ENCODE results near the gene MSANTD3. TPM values are rescaled to one million over a fixed set of nuclear protein-coding genes. Genes with fewer than 3 reads are reported as not detected.
"Not testable (repeated sequence)": the region's sequence is repeated elsewhere in the genome, so short reads cannot be mapped to it uniquely, and the experiment has no call there.

Gene MSANTD3
- 73.1 and 97.4 TPM in 2 replicates for total RNA-seq (2014; rRNA removed; shearing (Covaris generic); ENCODE audit: low replicate concordance)

DNA sequence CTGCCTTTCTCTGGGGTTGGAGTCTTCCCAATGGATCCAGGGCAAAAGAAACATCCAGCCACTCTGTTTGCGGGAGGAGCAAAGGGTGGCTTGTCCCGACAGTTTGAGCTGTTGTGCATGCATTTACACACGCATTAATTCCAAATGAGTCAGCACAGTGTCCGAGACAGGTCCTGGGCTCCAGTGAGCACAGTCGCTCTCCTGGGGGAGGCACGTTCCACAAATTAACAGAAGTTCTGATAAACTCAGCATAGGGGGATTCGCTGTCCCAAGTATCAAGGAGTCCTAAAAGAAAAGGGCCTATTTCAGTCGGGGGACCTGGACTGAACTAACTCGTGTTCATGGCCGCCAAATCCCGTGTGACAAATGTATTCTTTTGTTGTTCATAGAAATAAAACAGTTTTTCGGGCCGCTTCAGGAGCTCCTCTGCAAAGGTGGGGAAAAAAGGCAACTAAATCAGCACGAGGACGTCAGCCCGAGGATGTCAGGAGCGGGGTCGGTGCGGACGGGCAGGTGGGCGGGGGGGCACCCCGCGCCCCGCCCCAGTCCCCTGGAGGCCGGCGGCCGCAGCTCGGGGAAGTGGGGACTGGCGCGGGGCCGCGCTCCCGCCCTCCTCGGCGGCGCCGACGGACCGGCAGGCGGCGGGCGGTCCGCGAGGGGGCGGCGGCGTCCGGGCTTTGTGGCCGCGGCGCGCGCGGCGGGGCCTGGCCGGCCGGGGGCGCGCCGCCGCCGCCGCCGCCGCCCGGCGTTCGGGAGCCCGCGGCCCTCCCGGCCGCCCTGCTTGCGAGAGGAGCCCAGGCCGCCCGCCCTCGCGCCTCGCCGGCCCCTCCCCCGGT, at the start of gene MSANTD3:
Gene MSANTD3, plus strand, starts transcription at position 614 of the 836 bp plus-strand sequence. CDS start 14,796 bp downstream, outside the sequence.
- Histone ChIP-seq H3K9me3 (no peaks in the 10 kb centered on the region), H3K27me3 (no peaks in the 10 kb centered on the region), H3K36me3 (peaks cover 24% of the 10 kb centered on the region), H3K4me3 (peak within 1 kb of the TSS; percentile 90)
- DNase-seq, result peak; percentile 72

GRCh38 chr9:100379862-100380261, 47.1 kb upstream of the MSANTD3 start:
- no peaks in the 10 kb centered on the region for H3K9me3 ChIP-seq
- no peak for DNase-seq
- H3K27me3 ChIP-seq, result no peaks in the 10 kb centered on the region
- no peak overlapping the region for H3K4me3 ChIP-seq
- no peaks in the 10 kb centered on the region for H3K36me3 ChIP-seq

GRCh38 chr9:100392989-100393388, 34.0 kb upstream of the MSANTD3 start:
- not testable (repeated sequence) for DNase-seq, H3K4me3 ChIP-seq, H3K27me3 ChIP-seq, H3K9me3 ChIP-seq, H3K36me3 ChIP-seq

DNA sequence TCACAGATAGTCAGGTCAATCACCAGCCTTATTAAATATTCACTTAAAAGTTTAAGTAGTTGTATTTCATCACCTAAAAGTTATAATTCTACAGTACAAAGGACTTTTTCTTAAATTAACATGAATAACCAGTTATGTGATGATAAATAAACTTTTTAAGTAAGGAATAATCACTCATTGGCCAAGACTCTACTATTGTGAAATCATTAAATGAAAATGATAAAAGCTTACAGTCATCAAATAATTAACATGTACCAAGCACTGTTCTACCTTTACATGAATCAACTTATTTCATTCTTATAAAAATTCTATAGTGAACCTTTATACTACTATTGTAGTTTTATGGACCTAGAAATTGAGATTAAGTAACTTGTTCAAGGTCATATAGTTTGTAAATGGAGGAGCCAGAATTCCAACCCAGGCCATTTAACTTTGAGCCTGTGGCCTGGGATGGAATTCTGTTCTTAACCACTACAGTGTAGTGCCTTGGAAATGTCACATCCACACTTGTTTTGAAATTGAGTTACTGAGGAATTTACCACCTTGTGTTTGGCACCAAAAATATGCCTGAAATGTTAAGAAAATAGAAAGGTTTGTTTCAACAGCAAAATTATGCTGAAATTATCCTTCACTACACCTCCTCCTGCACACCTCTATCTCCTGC, 32.8 kb upstream of the MSANTD3 start:
- Histone ChIP-seq H3K9me3 (no peaks in the 10 kb centered on the region), H3K27me3 (no peaks in the 10 kb centered on the region), H3K4me3 (no peak overlapping the region), H3K36me3 (no peaks in the 10 kb centered on the region)
- DNase-seq, result no peak

DNA sequence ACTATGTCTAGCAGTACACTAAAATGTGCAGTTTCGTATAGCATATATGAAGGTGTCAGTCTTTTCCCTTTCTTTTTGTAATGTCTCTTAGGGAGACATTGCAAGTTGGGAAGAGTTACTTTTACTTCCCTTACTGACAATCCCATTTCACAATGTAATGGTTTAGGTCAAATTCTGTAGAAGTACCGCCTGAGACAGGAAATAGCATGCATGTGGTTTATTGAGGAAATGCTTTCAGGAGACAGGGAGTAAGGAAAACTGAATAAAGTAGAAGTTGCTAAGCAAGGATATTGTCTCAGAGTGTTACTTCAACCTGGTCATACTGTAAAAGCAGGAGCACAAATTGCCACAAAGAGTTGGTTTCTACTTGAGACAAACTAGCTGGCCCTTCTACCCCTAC, 32.1 kb upstream of the MSANTD3 start:
- DNase-seq, result no peak

GRCh38 chr9:100396769-100397168, 30.2 kb upstream of the MSANTD3 start:
- H3K4me3 ChIP-seq, result no peak overlapping the region
- DNase-seq, result no peak
- H3K36me3 ChIP-seq, result no peaks in the 10 kb centered on the region
- H3K9me3 ChIP-seq, result no peaks in the 10 kb centered on the region
- no peaks in the 10 kb centered on the region for H3K27me3 ChIP-seq

More for the DNA sequence above, 32.1 kb upstream of the MSANTD3 start:
- H3K9me3 ChIP-seq, result no peaks in the 10 kb centered on the region
- no peaks in the 10 kb centered on the region for H3K27me3 ChIP-seq
- no peak overlapping the region for H3K4me3 ChIP-seq
- no peaks in the 10 kb centered on the region for H3K36me3 ChIP-seq

DNA sequence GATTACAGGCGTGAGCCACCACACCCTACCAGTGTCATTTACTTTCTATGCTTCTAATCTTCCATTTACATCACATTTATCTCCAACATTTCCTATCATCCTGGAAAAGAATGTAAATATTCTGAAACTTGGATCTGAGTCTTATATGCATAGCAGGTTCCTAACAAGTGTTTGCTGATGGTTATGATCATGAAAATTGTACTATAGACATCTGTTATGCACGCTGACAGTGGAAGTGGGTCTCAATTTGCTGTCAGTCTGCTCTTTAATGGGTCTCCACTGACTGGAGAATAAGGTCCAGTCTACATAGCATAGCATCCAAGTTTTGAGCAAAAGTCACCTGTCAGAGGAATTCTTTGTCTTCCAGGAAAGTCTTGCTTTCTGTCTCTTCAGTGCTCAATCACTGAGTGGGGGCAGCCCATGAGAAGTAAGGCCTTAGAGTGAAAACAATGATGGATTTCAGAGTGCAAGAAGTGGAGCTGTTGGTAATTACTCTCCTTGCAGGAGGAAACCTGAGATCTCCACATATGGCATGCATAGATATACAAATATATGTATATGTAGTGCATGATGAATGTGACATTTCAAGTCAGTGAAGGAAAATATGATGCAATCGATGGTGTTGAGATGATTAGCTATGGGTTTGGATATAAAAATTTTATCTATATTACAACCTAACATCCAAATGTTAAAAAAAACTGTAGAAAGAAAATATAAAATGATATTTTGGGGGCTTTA, 29.2 kb upstream of the MSANTD3 start:
- Histone ChIP-seq H3K27me3 (no peaks in the 10 kb centered on the region), H3K9me3 (no peaks in the 10 kb centered on the region), H3K4me3 (no peak overlapping the region), H3K36me3 (no peaks in the 10 kb centered on the region)
- no peak for DNase-seq

DNA sequence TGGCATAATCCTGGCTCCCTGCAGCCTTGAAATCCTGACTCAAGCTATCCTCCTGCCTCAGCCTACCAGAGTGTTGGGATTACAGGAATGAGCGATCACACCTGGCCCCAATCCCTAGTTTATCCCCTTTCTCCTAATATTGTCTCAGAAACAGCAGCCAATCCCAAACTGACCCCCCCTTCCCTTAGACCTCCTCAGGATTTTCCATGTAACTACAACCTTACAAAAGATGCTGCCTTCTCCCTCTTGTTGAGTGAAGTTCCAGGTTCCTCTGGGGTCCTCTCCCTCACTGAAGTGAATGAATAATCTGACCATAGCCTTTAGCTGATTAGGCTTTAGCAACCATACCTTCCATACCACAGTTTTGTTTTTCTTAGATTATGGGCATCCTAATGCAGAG, 25.9 kb upstream of the MSANTD3 start:
- H3K36me3 ChIP-seq, result no peaks in the 10 kb centered on the region
- H3K9me3 ChIP-seq, result no peaks in the 10 kb centered on the region
- no peak for DNase-seq
- no peaks in the 10 kb centered on the region for H3K27me3 ChIP-seq
- no peak overlapping the region for H3K4me3 ChIP-seq

DNA sequence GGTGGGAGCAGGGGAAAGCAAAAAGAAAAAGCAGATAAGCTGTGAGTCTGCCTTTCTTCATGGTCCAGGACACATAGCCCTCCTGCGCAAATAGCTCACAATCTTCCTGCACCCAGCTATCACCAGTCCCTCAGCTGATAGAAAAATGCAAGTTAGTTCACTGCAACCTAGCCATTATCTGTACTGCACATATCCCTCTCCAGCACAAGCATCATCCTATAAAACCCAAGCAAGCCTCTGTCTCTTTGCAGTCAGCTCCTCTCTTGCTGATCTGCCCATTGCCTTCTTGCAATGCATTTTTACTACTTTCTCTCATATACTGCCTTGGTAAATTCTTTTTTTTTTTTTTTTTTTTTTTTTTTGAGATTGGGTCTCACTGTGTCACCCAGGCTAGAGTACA, 20.0 kb upstream of the MSANTD3 start:
- Histone ChIP-seq H3K9me3 (no peaks in the 10 kb centered on the region), H3K27me3 (no peaks in the 10 kb centered on the region), H3K36me3 (no peaks in the 10 kb centered on the region), H3K4me3 (no peak overlapping the region)
- DNase-seq, result no peak

GRCh38 chr9:100408546-100409175, 18.3 kb upstream of the MSANTD3 start:
- DNase-seq, result no peak
- Histone ChIP-seq H3K4me3 (no peak overlapping the region), H3K9me3 (no peaks in the 10 kb centered on the region), H3K27me3 (no peaks in the 10 kb centered on the region), H3K36me3 (no peaks in the 10 kb centered on the region)

DNA sequence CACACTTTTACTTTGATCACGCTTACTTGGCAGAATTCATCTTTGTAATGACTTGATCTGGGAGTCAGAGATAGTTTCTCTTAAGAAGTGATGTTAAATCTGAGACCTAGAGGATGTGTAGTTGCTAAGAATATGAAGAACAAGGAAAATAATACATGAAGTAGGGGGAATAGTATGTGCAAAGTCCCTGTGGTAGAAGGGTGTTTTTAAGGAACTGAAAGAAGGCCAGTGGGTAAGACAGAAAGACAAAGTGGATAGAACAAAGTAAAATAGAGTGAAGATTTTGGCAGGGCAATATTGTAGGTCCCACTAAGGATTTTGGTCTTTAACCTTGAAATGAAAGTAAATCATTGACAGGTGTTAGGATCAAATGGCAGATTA, 17.8 kb upstream of the MSANTD3 start:
- Histone ChIP-seq H3K36me3 (no peaks in the 10 kb centered on the region), H3K27me3 (no peaks in the 10 kb centered on the region), H3K4me3 (no peak overlapping the region), H3K9me3 (no peaks in the 10 kb centered on the region)
- no peak for DNase-seq

GRCh38 chr9:100411472-100412283, 15.3 kb upstream of the MSANTD3 start:
- Histone ChIP-seq H3K9me3 (no peaks in the 10 kb centered on the region), H3K36me3 (no peaks in the 10 kb centered on the region), H3K4me3 (peak overlapping the region; percentile 47), H3K27me3 (no peaks in the 10 kb centered on the region)
- peak; percentile 94 for DNase-seq

GRCh38 chr9:100413839-100414420, 13.0 kb upstream of the MSANTD3 start:
- Histone ChIP-seq H3K4me3 (no peak overlapping the region), H3K36me3 (no peaks in the 10 kb centered on the region), H3K9me3 (no peaks in the 10 kb centered on the region), H3K27me3 (no peaks in the 10 kb centered on the region)
- DNase-seq, result no peak

- no peaks in the 10 kb centered on the region for H3K27me3 ChIP-seq
- no peaks in the 10 kb centered on the region for H3K9me3 ChIP-seq
- no peaks in the 10 kb centered on the region for H3K36me3 ChIP-seq
- no peak overlapping the region for H3K4me3 ChIP-seq
- DNase-seq, result no peak
Observed at GRCh38 chr9:100417815-100418214, 9.1 kb upstream of the MSANTD3 start.

GRCh38 chr9:100419166-100419565, 7.8 kb upstream of the MSANTD3 start:
- no peaks in the 10 kb centered on the region for H3K9me3 ChIP-seq

DNA sequence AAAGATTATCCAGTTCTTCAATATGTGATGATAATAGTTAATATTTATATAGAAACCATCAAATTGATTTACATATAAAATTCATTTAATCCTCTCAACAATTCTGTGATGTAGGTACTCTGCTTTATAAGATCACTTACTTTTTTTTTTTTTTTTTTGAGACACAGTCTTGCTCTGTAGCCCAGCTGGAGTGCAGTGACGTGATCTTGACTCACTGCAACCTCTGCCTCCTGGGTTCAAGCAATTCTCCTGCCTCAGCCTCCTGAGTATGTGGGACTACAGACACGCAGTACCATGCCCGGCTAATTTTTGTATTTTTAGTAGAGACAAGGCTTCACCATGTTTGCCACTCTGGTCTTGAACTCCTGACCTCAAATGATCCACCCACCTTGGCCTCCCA, 5.8 kb upstream of the MSANTD3 start:
- peak; percentile 62 for DNase-seq
- H3K27me3 ChIP-seq, H3K36me3 ChIP-seq, H3K9me3 ChIP-seq, H3K4me3 ChIP-seq: not testable (repeated sequence)

More at GRCh38 chr9:100419166-100419565, 7.8 kb upstream of the MSANTD3 start:
- DNase-seq, result no peak
- H3K27me3 ChIP-seq, result no peaks in the 10 kb centered on the region
- no peaks in the 10 kb centered on the region for H3K36me3 ChIP-seq
- no peak overlapping the region for H3K4me3 ChIP-seq

All from MG63 (cell line).